ENCODE measurements around the gene POLR2F. TPM values are rescaled to one million over a fixed set of nuclear protein-coding genes. Genes with fewer than 3 reads are reported as not detected.

Gene POLR2F
- polyA plus RNA-seq, 1 donor (not counting 4 experiments of a cell fraction or from before 2014, with no cell fraction given), result 119 TPM

- Histone ChIP-seq H2AFZ (ENCODE audit: control insufficient read depth, low read length) (no peak overlapping the region), H3K79me2 (ENCODE audit: control insufficient read depth, insufficient read depth, low read length) (no peaks in the 10 kb centered on the region), H3K9me3 (ENCODE audit: control insufficient read depth, low read depth, low read length) (no peaks in the 10 kb centered on the region), H4K20me1 (ENCODE audit: control insufficient read depth, extremely low read depth, insufficient read depth, low read length) (no peaks in the 10 kb centered on the region), H3K4me3 (ENCODE audit: control insufficient read depth in 2 of 3, extremely low read depth in 1 of 3, insufficient read depth in 2 of 3, low read depth in 1 of 3, low read length in 3 of 3) (no peak overlapping the region), H3K27ac (ENCODE audit: control insufficient read depth, insufficient read depth, low read length) (no peak overlapping the region), H3K27me3 (ENCODE audit: control insufficient read depth, extremely low read depth, insufficient read depth, low read length) (no peaks in the 10 kb centered on the region), H3K9me1 (ENCODE audit: control insufficient read depth, extremely low read depth, insufficient read depth, low read length) (no peaks in the 10 kb centered on the region), H3K36me3 (ENCODE audit: control insufficient read depth in 2 of 2, extremely low read depth in 1 of 2, insufficient read depth in 2 of 2, low read length in 2 of 2) (no peaks in the 10 kb centered on the region), H3K9ac (ENCODE audit: control insufficient read depth, extremely low read depth, insufficient read depth, low read length) (no peak overlapping the region), H3K4me1 (ENCODE audit: control insufficient read depth, extremely low read depth, insufficient read depth, low read length) (peaks cover 9% of the 10 kb centered on the region), H3K4me2 (ENCODE audit: control insufficient read depth, extremely low read depth, insufficient read depth, low read depth, low read length) (no peak overlapping the region)
- dilution Hi-C loops (cut with MboI; ENCODE audit: extremely low pct_ligation_motif_present, low sequenced_read_pairs), result no loop called here
- no peak for TF ChIP-seq CTCF (optimal IDR thresholded peaks at IDR 0.05 in 1 of 3, IDR thresholded peaks at IDR 0.05 in 1 of 3, conservative IDR thresholded peaks at IDR 0.05 in 1 of 3; ENCODE audit: extremely low read depth in 1 of 3, insufficient read depth in 2 of 3, low read length in 3 of 3)
- no peak for TF ChIP-seq EZH2 (IDR thresholded peaks at IDR 0.05; ENCODE audit: low read length)
- DNase-seq (ENCODE audit: low read depth, low spot score), result no peak
- no peak for FAIRE-seq
Observed at GRCh38 chr22:38017939-38018885, 64.7 kb downstream of the POLR2F start.

Other genes starting within 250 kb of the POLR2F start
- gene GCAT, start 145.8 kb upstream of the POLR2F start, polyA plus RNA-seq, result 8.2 to 8.5 TPM (median 8.4 TPM) in 3 replicates
- gene GALR3, start 130.3 kb upstream of the POLR2F start, polyA plus RNA-seq, result not detected in 3 replicates
- gene ANKRD54, start 109.4 kb upstream of the POLR2F start, polyA plus RNA-seq, result 12.3 to 19.4 TPM (median 17.1 TPM) in 3 replicates
- 517 to 639 TPM (median 592 TPM) in 3 replicates for gene EIF3L, start 104.3 kb upstream of the POLR2F start, polyA plus RNA-seq
- gene MICALL1, start 47.4 kb upstream of the POLR2F start, polyA plus RNA-seq, result 42.8 to 108 TPM (median 65.0 TPM) in 3 replicates
- gene C22orf23, start 98 bp upstream of the POLR2F start, polyA plus RNA-seq, result 0.10 TPM in 1 of 3 replicates, not detected in the others
- not detected in 3 replicates for gene SOX10, start 30.9 kb downstream of the POLR2F start, polyA plus RNA-seq
- 26.8 to 33.0 TPM (median 28.8 TPM) in 3 replicates for gene PICK1, start 103.7 kb downstream of the POLR2F start, polyA plus RNA-seq
- gene SLC16A8, start 130.5 kb downstream of the POLR2F start, polyA plus RNA-seq, result not detected in 3 replicates
- 2.3 to 4.8 TPM (median 3.2 TPM) in 3 replicates for gene BAIAP2L2, start 157.0 kb downstream of the POLR2F start, polyA plus RNA-seq
- 4.6 to 12.1 TPM (median 5.2 TPM) in 3 replicates for gene PLA2G6, start 228.1 kb downstream of the POLR2F start, polyA plus RNA-seq
- 8.6 to 10.5 TPM (median 10.5 TPM) in 3 replicates for gene MAFF, start 248.3 kb downstream of the POLR2F start, polyA plus RNA-seq

Data from keratinocyte (primary cell).